GM19438 (cell line): ENCODE data around the gene BASP1.
"Not testable (repeated sequence)": the region's sequence is repeated elsewhere in the genome, so short reads cannot be mapped to it uniquely, and the experiment has no call there.

Experiments
- ATAC-seq: cut with Tn5 transposase; IDR thresholded peaks from one replicate; pipeline ENCODE4 v1.9.1; 2021; ENCODE audit warnings: low read depth; ENCODE audit not compliant: unreplicated experiment

The BASP1 gene

DNA sequence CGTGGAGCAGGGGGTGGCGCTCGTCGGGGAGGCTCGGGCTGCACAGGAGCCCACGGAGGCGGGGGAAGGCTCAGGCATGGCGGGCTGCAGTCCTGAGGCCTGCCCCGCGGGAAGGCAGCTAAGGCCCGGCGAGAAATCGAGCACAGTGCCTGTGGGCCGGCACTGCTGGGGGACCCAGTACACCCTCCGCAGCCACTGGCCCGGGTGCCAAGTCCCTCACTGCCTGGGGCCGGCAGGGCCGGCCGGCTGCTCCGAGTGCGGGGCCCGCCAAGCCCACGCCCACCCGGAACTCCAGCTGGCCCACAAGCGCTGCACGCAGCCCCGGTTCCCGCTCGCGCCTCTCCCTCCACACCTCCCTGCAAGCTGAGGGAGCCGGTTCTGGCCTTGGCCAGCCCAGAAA is 94.4 kb downstream of the BASP1 start:
- ATAC-seq, result not testable (repeated sequence)

DNA sequence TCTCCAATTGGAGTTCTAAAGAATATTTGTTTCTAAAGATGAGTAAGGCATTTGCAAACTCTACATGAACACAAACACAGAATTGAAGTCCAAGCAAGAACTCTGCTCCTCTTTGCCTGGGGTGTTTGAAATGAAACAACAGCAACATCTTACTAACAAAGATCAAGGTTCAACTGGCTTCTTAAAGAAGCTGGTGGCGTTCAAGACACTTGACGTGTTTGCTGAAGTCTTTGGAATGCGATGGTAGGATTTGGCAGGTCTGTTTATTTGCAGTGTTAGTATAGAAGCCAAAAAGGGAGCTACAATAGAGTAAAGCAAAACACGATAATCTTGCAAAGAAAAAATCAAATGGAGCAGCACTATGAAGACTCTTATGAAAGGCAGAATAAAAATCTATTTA is 94.9 kb downstream of the BASP1 start:
- ATAC-seq, result no peak

DNA sequence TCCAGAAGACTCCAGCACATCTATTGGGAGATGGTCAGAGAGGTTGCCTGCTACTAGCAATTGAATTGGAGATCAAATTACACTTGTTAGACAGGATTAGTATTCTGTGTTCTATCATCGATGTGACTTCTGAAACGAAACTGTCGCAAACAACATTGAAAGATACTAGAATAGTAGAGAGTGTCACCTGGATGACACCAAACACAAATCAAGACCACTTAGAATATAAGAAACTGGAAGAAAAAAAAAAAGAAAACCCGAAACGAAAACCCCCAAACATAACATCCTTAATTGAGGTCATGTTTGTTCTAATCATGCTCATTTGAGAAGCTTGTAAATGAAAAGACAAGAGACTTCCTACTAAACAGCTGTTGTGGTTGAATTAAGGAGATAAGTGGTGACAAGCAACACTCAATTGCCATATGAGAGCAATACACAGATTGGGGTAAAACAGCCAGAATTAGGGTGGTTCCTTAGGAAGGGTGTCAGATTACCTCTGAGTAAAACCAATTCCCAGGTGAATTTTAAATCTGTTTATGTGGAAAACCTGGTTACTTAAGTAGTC is 97.6 kb downstream of the BASP1 start:
- peak; percentile 24 for ATAC-seq

DNA sequence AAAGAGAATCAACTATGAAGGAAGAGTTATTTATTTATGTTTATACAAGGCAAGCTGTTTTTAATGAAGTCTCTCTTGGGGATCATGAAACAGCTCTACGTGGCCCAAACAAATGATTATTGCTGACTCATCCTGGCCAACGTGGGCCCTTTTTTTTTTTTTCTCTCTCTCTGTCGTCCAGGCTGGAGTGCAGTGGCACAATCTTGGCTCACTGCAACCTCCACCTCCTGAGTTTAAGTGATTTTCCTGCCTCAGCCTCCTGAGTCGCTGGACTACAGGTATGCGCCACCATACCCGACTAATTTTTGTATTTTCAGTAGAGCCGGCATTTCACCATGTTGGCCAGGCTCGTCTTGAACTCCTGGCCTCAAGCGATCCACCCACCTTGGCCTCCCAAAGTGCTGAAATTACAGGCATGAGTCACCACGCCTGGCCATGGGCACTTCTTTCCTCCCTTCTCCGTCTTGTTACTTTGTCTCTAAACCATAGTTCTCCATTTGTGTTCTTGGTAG is 98.3 kb downstream of the BASP1 start:
- no peak for ATAC-seq

DNA sequence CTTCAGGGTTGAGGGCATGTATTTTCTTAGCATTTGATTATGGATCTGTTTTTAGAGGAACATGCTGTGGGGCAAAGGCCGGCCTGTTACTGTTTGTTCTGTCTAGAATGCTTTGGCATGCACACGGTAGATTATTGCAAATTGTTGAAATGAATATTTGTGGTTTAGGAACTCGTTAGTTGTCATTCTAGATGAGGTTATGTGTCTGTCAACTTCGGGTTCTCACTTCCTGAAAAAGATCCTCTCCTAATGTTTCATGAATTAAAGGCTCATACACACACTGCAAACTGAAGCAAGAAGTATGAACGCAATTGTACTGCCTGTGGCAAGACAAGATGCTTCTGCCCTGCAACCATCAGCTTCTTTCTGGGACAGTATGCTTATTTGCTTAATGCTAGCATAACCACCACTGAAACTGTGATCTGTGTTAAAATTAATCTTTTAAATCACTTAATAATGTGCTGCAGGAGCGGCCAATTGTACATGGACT is 99.6 kb downstream of the BASP1 start:
- peak; percentile 64 for ATAC-seq

DNA sequence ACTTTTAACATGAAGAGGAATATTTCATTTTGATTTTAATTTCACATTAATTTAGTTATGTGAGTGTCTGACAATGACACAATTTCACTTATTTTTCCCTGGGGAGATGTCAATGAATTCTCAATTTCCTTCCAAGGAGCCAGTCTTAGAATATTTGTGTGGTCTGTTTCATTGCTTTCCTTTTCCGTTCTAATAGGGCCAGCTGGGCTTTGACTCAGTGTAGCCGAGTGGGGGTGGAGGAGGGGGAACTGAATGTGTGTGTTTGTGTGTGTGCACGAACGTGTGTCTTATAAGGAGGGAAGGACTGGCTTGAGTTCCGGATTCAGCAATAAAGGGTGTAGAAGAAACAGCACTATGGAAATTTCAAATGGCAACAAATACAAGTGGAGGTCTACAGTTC is 100.0 kb downstream of the BASP1 start:
- peak; percentile 47 for ATAC-seq

DNA sequence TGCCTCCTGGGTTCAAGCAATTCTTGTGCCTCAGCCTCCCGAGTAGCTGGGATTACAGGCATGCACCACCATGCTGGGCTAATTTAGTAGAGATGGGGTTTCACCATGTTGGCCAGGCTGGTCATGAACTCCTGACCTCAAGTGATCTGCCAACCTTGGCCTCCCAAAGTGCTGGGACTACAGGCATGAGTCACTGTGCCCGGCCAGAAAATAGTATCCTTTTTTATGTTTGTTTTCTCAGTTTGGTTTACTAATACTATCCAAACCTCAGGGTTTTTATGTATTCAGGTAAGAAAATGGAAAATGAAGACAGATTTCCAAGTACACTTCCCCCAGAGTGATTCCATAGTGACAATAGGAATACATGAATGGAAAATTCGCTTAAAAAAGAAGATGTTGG is 101.7 kb downstream of the BASP1 start:
- not testable (repeated sequence) for ATAC-seq

DNA sequence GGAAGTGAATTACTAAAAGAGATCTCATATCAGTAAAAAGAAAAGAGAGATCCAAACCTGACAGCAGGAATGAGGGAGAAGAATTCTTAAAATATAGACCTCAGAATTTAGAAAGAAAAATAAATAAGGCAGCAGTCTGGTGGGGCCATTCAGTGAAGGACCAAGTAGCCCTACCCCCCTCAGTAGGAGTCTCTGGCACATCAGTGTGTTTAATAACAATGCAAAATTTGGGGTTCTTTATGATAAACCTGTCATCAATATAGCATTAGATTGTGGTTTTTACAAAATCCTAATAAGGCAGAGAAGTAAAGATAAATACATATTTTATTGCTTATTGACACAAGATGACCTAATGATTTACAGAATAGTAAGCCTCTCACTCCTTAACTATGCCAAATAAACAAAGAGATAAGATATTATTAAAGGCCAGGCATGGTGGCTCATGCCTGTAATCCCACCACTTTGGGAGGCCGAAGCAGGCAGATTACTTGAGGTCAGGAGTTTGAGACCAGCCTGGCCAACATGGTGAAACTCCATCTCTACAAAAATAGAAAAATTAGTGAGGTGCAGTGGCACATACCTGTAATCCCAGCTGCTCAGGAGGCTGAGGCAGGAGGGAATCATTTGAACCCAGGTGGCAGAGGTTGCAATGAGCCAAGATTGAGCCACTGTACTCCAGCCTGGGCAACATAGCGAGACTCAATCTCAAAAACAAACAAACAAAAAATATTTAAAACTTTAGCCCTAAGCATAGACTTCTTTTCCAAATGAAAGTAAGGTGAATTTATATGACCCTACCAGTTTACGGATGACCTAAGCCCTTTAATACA is 108.6 kb downstream of the BASP1 start:
- ATAC-seq, result no peak
